Measurements from ENCODE around the gene CDK5RAP2. TPM values are rescaled to one million over a fixed set of nuclear protein-coding genes. Genes with fewer than 3 reads are reported as not detected.
"Not testable (repeated sequence)": the region's sequence is repeated elsewhere in the genome, so short reads cannot be mapped to it uniquely, and the experiment has no call there.

Gene CDK5RAP2
- total RNA-seq, 1 donor = 26.9 TPM

DNA sequence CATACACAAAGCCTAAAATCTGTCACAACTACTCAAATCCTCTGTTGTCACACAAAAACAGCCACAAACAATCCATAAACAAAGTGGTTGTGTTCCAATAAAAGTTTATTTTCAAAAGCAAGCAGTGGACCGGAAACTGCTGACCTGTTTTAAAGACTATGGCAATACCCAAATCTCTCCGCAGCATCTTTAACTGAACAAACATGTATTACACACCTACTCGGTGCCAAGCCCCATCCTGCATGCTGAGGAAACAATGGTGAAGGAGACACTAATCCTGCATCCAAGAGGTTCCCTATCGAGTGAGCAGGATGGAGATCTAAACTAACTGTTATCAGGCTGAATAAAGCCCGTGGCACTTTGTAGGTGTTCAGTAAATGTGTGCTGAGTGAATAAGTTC, 11.2 kb downstream of the CDK5RAP2 start:
- no peaks in the 10 kb centered on the region for H3K4me1 ChIP-seq (ENCODE audit: insufficient read depth, low read length)

DNA sequence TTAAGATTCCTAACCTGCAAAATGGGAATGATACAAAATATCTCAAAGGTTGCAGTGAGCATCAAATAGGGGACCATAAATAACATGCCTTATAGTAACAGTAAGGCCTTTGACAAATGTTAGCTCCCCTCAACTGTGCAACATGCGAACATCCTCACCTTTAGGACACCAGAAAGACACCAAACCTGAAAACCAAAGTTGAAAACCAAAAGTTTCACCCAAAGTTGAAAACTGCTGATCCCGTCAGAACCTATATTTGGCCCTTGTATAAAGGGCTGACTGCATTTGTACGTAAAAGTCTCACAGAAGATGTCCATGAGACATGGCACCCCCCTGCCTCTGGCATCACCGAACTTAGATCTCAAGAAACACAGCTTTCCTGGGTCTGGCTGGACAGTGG, 12.1 kb downstream of the CDK5RAP2 start:
- Histone ChIP-seq H3K9me3 (ENCODE audit: low read depth, low read length) (no peaks in the 10 kb centered on the region), H3K27me3 (ENCODE audit: insufficient read depth, low read length) (no peaks in the 10 kb centered on the region), H3K4me3 (ENCODE audit: low read length) (no peak overlapping the region)

More for the DNA sequence above, 11.2 kb downstream of the CDK5RAP2 start:
- no peak overlapping the region for H3K4me3 ChIP-seq (ENCODE audit: low read length)
- no peaks in the 10 kb centered on the region for H3K9me3 ChIP-seq (ENCODE audit: low read depth, low read length)
- H3K27me3 ChIP-seq (ENCODE audit: insufficient read depth, low read length) = no peaks in the 10 kb centered on the region

DNA sequence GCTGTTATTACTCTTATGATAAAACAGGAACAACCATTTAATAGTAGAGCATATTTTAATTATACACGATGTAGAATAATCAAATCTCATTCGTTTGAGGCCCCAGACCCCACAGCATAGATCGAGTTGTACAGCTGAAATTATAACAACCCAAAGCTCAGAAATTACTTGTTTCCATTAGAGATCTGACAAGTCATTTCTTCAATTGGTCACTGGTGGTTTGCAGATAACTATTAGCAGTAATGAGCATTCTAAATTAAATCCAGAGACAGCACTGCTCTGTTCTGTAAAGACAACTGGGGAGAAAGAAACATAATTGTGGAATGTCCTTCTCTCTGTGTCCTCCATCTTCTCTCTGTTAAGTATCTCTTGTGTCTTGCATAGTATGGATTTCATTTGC, 12.9 kb downstream of the CDK5RAP2 start:
- Histone ChIP-seq H3K4me1 (ENCODE audit: insufficient read depth, low read length) (no peaks in the 10 kb centered on the region), H3K27me3 (ENCODE audit: insufficient read depth, low read length) (no peaks in the 10 kb centered on the region), H3K4me3 (ENCODE audit: low read length) (no peak overlapping the region), H3K9me3 (ENCODE audit: low read depth, low read length) (no peaks in the 10 kb centered on the region)

More for the DNA sequence above, 12.1 kb downstream of the CDK5RAP2 start:
- H3K4me1 ChIP-seq (ENCODE audit: insufficient read depth, low read length) = no peaks in the 10 kb centered on the region

DNA sequence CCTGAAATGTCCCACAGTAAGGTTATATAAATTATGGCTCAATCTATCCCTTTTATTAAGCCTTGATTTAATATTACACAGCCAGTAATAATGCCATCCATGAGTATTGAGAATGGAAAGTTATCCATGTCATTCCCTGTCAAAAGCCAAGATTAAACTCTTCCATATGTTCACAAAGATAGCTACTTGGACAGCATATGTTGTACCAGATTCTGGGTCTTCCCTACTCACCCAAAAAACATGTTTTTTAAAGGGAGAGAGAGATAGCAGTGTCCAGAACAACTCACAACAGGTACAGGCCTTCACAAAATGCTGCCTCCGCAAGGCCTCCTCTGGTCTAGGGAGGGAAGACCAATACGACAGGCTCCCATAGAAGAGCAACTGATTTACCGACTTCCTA, 15.4 kb downstream of the CDK5RAP2 start:
- Histone ChIP-seq H3K4me3 (ENCODE audit: low read length) (no peak overlapping the region), H3K4me1 (ENCODE audit: insufficient read depth, low read length) (no peaks in the 10 kb centered on the region), H3K9me3 (ENCODE audit: low read depth, low read length) (no peaks in the 10 kb centered on the region), H3K27me3 (ENCODE audit: insufficient read depth, low read length) (no peaks in the 10 kb centered on the region)

DNA sequence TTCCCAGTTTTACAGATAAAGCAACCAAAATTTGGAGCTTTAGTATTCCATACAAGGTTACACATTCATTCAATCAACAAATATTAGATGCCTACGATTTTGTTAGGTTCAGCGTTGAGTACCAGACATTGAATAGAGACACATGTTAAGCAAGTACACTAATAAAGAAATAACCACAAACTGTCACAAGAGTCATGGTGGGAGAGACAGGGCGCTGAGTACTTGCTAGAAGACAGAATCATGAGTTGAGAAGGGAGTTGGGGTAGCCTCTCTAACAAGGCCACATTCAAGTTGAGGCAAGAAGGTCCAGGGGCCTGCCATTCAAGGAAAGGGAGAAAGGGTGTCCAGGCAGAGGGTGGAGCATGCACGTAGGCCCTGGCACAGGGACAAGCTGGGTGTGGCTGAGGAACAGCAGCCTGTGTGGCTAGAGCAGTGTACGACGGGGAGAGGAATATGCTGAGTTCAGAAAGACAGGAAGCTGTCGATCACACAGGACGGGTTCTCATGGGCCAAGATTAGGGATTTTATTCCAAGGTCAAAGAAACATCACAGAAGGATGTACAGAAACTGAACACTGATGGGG, 17.0 kb downstream of the CDK5RAP2 start:
- Histone ChIP-seq H3K4me1 (ENCODE audit: insufficient read depth, low read length) (no peaks in the 10 kb centered on the region), H3K27me3 (ENCODE audit: insufficient read depth, low read length) (no peaks in the 10 kb centered on the region), H3K4me3 (ENCODE audit: low read length) (no peak overlapping the region), H3K9me3 (ENCODE audit: low read depth, low read length) (no peaks in the 10 kb centered on the region)

DNA sequence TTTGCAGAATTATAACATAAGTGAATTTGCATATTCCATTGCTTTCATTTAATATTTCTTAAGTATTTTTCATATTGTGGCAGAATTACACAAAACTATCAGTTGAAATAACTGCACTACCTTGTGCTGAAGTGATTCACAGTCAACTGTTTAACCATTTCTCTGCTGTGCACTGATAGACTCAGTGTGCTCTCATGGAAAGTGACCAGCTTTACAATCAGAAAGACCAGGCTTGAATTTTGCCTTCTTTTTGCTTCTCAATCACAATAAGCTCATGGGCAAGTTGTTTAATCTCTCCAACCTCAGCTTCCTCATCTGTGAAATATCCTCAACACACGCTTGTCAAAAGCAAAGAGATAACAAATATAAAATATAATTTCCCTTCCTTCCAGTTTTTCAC, 18.3 kb downstream of the CDK5RAP2 start:
- Histone ChIP-seq H3K4me3 (ENCODE audit: low read length) (no peak overlapping the region), H3K27me3 (ENCODE audit: insufficient read depth, low read length) (no peaks in the 10 kb centered on the region), H3K4me1 (ENCODE audit: insufficient read depth, low read length) (no peaks in the 10 kb centered on the region), H3K9me3 (ENCODE audit: low read depth, low read length) (no peaks in the 10 kb centered on the region)

DNA sequence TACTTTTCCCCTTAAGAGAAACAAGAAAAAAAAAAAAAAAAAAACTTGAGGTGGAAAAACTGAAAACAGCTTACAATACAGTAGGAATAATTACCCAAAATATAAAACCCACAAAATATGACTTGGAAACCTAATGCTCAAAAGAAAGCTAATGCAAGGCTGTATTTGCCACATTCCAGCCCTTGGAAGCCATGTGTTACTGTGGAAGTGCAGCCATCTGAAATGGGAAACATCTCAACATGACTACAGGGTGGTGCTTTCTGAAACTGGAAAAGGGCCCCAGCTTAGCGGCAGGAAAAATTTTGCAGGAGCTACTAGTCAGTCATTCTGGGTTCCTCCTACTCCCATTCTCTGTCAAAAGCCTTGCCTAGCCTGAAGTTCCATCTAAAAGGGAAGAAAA, 20.4 kb downstream of the CDK5RAP2 start:
- no peaks in the 10 kb centered on the region for H3K9me3 ChIP-seq (ENCODE audit: low read depth, low read length)

DNA sequence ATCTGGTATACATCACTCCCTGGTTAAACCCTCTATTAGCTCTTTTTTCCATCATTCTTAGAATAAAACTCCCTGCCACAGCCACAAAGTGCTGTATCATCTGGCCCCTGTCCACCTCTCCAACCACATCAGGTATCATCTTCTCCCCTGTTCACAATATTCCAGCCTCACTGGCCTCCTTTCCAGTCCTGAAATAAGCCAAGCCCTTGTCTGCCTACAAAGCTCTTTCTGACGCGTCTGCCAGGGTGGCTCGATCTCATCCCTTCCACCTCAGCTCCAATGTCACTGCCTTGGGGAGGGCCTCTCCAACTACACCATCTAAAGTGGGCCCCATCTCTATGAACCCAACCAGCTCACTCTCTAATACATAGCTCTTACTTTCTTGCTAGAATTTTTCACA, 21.5 kb downstream of the CDK5RAP2 start:
- H3K4me3 ChIP-seq (ENCODE audit: low read length) = no peak overlapping the region
- peaks cover 8% of the 10 kb centered on the region for H3K4me1 ChIP-seq (ENCODE audit: insufficient read depth, low read length)
- no peaks in the 10 kb centered on the region for H3K27me3 ChIP-seq (ENCODE audit: insufficient read depth, low read length)
- no peaks in the 10 kb centered on the region for H3K9me3 ChIP-seq (ENCODE audit: low read depth, low read length)

More for the DNA sequence above, 20.4 kb downstream of the CDK5RAP2 start:
- Histone ChIP-seq H3K4me1 (ENCODE audit: insufficient read depth, low read length) (peaks cover 8% of the 10 kb centered on the region), H3K27me3 (ENCODE audit: insufficient read depth, low read length) (no peaks in the 10 kb centered on the region), H3K4me3 (ENCODE audit: low read length) (no peak overlapping the region)

DNA sequence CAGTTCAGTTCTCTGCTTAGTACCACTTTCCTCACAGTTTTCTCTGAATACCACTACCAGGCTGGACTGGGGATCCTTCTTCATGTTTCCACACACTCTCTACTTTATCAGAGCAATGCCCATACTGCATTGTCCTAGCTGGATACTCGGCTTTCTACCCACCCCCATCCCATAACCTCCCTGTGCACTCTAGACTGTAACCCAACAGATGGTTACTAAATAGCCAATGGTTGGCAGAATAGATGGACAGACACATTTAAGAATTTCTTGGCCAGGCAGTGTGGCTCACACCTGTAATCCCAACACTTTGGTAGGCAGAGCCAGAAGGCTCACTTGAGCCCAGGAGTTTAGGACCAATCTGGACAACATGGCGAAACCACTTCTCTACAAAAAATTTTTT, 22.8 kb downstream of the CDK5RAP2 start:
- H3K27me3 ChIP-seq (ENCODE audit: insufficient read depth, low read length) = no peaks in the 10 kb centered on the region
- no peak overlapping the region for H3K4me3 ChIP-seq (ENCODE audit: low read length)
- H3K9me3 ChIP-seq (ENCODE audit: low read depth, low read length) = no peaks in the 10 kb centered on the region
- peaks cover 8% of the 10 kb centered on the region for H3K4me1 ChIP-seq (ENCODE audit: insufficient read depth, low read length)

DNA sequence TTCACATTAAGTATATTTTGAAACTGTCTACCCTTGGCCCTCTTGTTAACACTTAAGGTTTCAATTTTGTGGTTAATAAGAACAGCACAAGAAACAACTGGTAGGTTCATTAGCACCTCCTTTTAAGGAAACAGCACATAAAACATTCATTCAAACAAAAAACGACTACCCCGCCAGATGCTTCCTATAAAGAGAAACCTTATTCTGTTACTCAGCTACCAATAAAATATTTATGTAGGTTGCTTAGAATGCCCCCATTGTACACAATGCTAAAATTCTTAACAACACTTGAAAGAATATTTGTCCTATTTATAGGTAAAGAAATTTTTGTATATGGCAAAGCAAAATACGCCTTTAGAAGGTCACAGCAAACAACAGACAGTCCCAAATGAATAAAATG, 23.2 kb downstream of the CDK5RAP2 start:
- H3K9me3 ChIP-seq (ENCODE audit: low read depth, low read length) = no peaks in the 10 kb centered on the region
- no peak overlapping the region for H3K4me3 ChIP-seq (ENCODE audit: low read length)
- no peaks in the 10 kb centered on the region for H3K27me3 ChIP-seq (ENCODE audit: insufficient read depth, low read length)
- H3K4me1 ChIP-seq (ENCODE audit: insufficient read depth, low read length) = peaks cover 8% of the 10 kb centered on the region

DNA sequence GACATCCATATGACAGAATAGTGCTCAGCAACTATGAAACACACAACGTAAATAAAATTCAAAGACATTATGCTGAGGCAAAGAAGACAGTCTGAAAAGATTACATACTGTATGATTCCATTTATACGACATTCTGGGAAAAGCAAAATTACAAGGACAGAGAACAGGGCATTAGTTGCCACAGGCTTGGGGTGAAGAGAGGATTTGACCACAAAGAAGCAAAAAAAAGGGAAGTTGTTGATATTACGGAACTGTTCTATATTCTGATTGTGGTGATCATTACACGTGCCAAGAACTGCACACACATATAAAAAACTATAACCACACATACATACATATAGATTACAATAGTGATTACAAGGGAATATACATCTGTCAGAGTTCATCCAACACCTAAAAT, 24.1 kb downstream of the CDK5RAP2 start:
- H3K27me3 ChIP-seq (ENCODE audit: insufficient read depth, low read length) = no peaks in the 10 kb centered on the region
- H3K9me3 ChIP-seq (ENCODE audit: low read depth, low read length) = no peaks in the 10 kb centered on the region
- H3K4me3 ChIP-seq (ENCODE audit: low read length) = no peak overlapping the region
- H3K4me1 ChIP-seq (ENCODE audit: insufficient read depth, low read length) = peaks cover 8% of the 10 kb centered on the region

DNA sequence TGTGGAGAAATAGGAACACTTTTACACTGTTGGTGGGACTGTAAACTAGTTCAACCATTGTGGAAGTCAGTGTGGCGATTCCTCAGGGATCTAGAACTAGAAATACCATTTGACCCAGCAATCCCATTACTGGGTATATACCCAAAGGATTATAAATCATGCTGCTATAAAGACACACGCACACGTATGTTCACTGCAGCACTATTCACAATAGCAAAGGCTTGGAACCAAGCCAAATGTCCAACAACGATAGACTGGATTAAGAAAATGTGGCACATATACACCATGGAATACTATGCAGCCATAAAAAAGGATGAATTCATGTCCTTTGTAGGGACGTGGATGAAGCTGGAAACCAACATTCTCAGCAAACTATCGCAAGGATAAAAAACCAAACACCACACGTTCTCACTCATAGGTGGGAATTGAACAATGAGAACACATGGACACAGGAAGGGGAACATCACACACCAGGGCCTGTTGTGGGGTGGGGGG, 27.7 kb downstream of the CDK5RAP2 start:
- H3K27me3 ChIP-seq (ENCODE audit: insufficient read depth, low read length); H3K4me1 ChIP-seq (ENCODE audit: insufficient read depth, low read length); H3K4me3 ChIP-seq (ENCODE audit: low read length); H3K9me3 ChIP-seq (ENCODE audit: low read depth, low read length): not testable (repeated sequence)

DNA sequence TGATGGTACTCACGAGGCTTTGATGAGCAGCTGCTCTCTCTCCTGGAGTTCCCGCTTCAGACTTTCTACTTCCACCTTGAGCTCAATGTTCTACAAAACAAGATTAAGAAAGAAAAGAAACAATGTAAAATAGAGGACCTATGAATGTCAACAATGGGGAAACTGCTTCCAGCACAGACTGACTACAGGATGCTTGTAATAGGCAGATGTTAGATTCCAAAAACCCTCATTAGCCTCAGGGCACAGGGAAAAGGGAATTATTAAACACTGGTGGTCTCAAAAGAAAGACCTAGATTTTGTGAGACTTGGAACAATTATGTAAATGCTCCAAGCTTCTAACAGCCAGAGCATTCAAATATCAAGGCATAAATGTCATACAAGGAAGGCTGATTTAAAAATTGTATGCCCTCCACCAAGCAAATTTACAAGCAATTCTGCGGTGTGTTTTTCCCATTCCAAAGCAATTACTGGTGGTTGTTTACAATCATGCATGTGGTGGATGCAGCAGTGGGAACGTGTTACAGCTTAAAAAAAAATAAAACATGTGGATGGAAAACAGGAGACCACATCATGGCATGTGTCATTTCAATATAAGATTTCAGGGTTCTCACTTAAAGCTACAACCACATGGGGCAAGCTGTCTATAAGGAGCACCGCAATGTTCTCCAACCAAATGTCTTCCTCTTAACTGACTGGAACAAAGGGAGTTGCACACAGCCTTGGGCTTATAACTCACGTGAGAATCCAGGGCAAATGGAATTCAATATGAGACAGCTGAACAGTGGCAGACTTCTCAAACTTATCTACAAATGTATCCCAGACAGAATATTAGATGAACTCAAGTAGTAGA, 34.0 kb downstream of the CDK5RAP2 start:
- H3K4me1 ChIP-seq (ENCODE audit: insufficient read depth, low read length) = no peaks in the 10 kb centered on the region
- no peaks in the 10 kb centered on the region for H3K27me3 ChIP-seq (ENCODE audit: insufficient read depth, low read length)
- H3K9me3 ChIP-seq (ENCODE audit: low read depth, low read length) = no peaks in the 10 kb centered on the region
- no peak overlapping the region for H3K4me3 ChIP-seq (ENCODE audit: low read length)

DNA sequence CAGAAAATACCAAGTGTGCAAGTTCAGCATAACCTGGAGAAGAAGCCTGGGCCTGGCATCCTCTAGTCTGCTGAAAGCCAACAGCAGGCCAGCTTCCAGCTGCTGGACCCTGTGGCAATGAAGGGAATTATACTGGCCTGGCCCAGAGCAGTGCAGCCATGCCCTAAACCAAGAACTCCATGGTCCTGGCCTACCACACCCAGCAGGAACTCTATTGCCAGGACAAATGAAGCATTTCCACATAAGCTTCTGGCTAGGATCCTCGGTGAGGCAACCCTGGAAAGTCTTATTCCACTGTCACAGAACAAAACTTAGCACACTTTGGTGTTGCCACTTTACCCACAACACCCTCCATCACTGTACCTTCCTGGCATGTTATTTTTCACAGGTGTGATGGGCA, 35.5 kb downstream of the CDK5RAP2 start:
- H3K27me3 ChIP-seq (ENCODE audit: insufficient read depth, low read length) = no peaks in the 10 kb centered on the region
- H3K4me3 ChIP-seq (ENCODE audit: low read length) = no peak overlapping the region
- H3K9me3 ChIP-seq (ENCODE audit: low read depth, low read length) = no peaks in the 10 kb centered on the region
- H3K4me1 ChIP-seq (ENCODE audit: insufficient read depth, low read length) = no peaks in the 10 kb centered on the region

DNA sequence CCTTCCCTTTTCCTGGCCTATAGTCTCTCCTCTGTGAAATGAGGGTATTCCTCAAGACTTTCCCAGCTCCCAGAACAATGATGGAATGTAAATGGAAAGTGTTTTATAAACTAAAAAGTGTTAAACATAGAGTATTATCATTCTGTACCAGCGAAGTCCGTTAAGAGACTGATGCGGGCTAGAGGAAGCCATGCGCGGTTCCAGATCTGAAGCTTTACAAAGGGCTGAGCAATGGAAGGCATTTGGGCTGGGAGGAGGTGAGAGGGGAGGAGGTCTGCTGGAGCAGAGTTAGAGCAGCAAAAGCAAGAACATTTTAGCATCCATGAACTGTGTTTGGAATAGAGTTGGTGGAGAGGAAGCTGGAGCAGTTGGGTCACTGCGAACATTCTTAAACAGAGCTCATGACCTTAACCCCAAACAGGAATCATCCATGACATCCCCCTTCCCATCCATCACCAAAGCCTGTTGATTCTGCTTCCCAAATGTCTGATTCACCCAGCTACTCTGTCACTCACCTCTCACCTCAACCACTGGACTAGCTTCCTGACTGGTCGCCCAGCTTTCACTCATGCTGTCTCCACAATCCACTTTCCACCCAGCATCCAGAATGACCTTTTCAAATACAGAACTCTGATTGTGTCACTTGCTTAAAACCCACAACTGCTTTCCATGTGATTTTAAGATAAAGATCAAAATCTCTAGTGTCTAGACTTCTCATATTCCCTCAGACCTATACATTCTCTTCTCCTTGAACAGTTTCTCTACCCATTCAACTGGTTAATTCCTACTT, 37.1 kb downstream of the CDK5RAP2 start:
- Histone ChIP-seq H3K9me3 (ENCODE audit: low read depth, low read length) (no peaks in the 10 kb centered on the region), H3K4me1 (ENCODE audit: insufficient read depth, low read length) (no peaks in the 10 kb centered on the region), H3K27me3 (ENCODE audit: insufficient read depth, low read length) (no peaks in the 10 kb centered on the region), H3K4me3 (ENCODE audit: low read length) (no peak overlapping the region)
